ENCODE measurements around the gene ZMAT3. TPM values are rescaled to one million over a fixed set of nuclear protein-coding genes. Genes with fewer than 3 reads are reported as not detected.

Gene ZMAT3
- total and polyA plus RNA-seq, 2 of the 4 experiments (the other 2 are of a cell fraction), result 11.7 to 14.3 TPM

GRCh38 chr3:179098388-179099077 is 26.9 kb upstream of the ZMAT3 start:
- no peaks in the 10 kb centered on the region for H3K9me3 ChIP-seq (ENCODE audit: control insufficient read depth, insufficient read depth, low read length)
- no peak overlapping the region for H2AFZ ChIP-seq (replicated peaks; ENCODE audit: low read length, poor library complexity)
- H3K4ac ChIP-seq (ENCODE audit: low read depth, low read length), result peak overlapping the region; percentile 12; the same call in 1 of the 2 replicates
- 0 out of 2 replicates have a peak overlapping the region, but pooled peaks have one; percentile 25 for H4K91ac ChIP-seq (ENCODE audit: insufficient read depth, low read depth, low read length)
- peak overlapping the region; percentile 32 to 53; a peak in 2 of 4 replicates for H4K8ac ChIP-seq (ENCODE audit: low read depth in 2 of 2, low read length in 2 of 2)
- peak overlapping the region; percentile 90 for H2BK5ac ChIP-seq (ENCODE audit: low read depth, low read length, poor library complexity, severe bottlenecking)
- dilution Hi-C loops (cut with HindIII; ENCODE audit: low sequenced_read_pairs, unreplicated experiment) (no loop called here), in situ Hi-C loops (cut with MboI; ENCODE audit: low sequenced_read_pairs) (no loop called here), intact Hi-C loops (cut with micrococcal nuclease) (no loop called here)
- peak overlapping the region; percentile 59; the same call in 1 of the 2 replicates for H4K5ac ChIP-seq (ENCODE audit: low read depth, low read length)
- H3K9me1 ChIP-seq (ENCODE audit: insufficient read depth, low read length), result no peaks in the 10 kb centered on the region
- no peaks in the 10 kb centered on the region for H3K36me3 ChIP-seq (ENCODE audit: control insufficient read depth, insufficient read depth, low read length)
- peak overlapping the region; percentile 51; the same call in 1 of the 2 replicates for H3K18ac ChIP-seq (ENCODE audit: low read depth, low read length)
- H2BK20ac ChIP-seq (ENCODE audit: low read depth, low read length), result peak overlapping the region; percentile 35; the same call in 1 of the 2 replicates
- peak; percentile 82 for DNase-seq
- peak overlapping the region; percentile 73 for H2BK120ac ChIP-seq (ENCODE audit: low read depth, low read length)
- ChIA-PET CTCF (interaction anchor here (0.6 to 1.4 kb wide), 6 partner anchors 9 to 225 kb away, joined by 3 to 6 read pairs (median 4); no protein-coding TSS in a partner anchor), POLR2A (ENCODE audit: unreplicated experiment) (interaction anchor here (0.6 kb wide), 1 partner anchor 158 kb away, joined by 4 read pairs; no protein-coding TSS in a partner anchor)
- no TSS peak for BruUV-seq (replicated peaks)
- H3K27ac ChIP-seq (ENCODE audit: insufficient read depth, low read length), result no peak overlapping the region
- H3K23ac ChIP-seq (ENCODE audit: low read depth, low read length), result no peak overlapping the region
- H3K79me1 ChIP-seq (ENCODE audit: low read depth in 1 of 2, low read length in 2 of 2), result no peaks in the 10 kb centered on the region
- peak; percentile 91 for ATAC-seq (ENCODE audit: low read depth)
- H3K14ac ChIP-seq (replicated peaks; ENCODE audit: low read depth, low read length), result 0 out of 2 replicates have a peak overlapping the region, but pooled peaks have one; percentile 23
- peak overlapping the region; percentile 98 for H3K4me2 ChIP-seq (ENCODE audit: low read depth, low read length)
- no peaks in the 10 kb centered on the region for H4K20me1 ChIP-seq (ENCODE audit: insufficient read depth, low read length)
- no peak overlapping the region for H2AK9ac ChIP-seq (replicated peaks; ENCODE audit: low read depth, low read length, poor library complexity)
- 0 out of 2 replicates have a peak, but pooled peaks cover 4% of the 10 kb centered on the region for H3K4me1 ChIP-seq (ENCODE audit: control insufficient read depth, insufficient read depth, low read length)
- no peak overlapping the region for H2AK5ac ChIP-seq (ENCODE audit: low read depth, low read length)
- no peaks in the 10 kb centered on the region for H3K27me3 ChIP-seq (ENCODE audit: control insufficient read depth, insufficient read depth, low read length)
- H3K56ac ChIP-seq (ENCODE audit: extremely low read depth, insufficient read depth, low read length), result peak overlapping the region; percentile 74
- H2BK15ac ChIP-seq (ENCODE audit: low read depth, low read length), result peak overlapping the region; percentile 54; the same call in 1 of the 3 replicates
- H3K4me3 ChIP-seq (ENCODE audit: insufficient read depth, low read depth, low read length), result peak overlapping the region; percentile 41; the same call in 1 of the 2 replicates
- H3K9ac ChIP-seq (ENCODE audit: low read depth, low read length), result peak overlapping the region; percentile 69; the same call in 1 of the 2 replicates
- no CpG with 5 or more reads among the region's 7 CpGs for WGBS, 2 experiments (ENCODE audit: extremely low coverage in 2 of 2, insufficient read length in 1 of 2)
- no peak for TF ChIP-seq MXI1 (IDR thresholded peaks at IDR 0.05; ENCODE audit: borderline replicate concordance, low read depth, low read length)
- no peak for TF ChIP-seq RFX5 (IDR thresholded peaks at IDR 0.05; ENCODE audit: low read depth, low read length)
- TF ChIP-seq POLR2A (IDR thresholded peaks at IDR 0.05; ENCODE audit: low read depth, low read length), result no peak
- no peak for TF ChIP-seq CEBPB (IDR thresholded peaks at IDR 0.05; ENCODE audit: low read depth, low read length)
- TF ChIP-seq RAD21 (IDR thresholded peaks at IDR 0.05; ENCODE audit: low read length), result no peak
- no peak for TF ChIP-seq NFE2L2 (IDR thresholded peaks at IDR 0.05; ENCODE audit: low read depth, low read length)
- TF ChIP-seq RCOR1 (IDR thresholded peaks at IDR 0.05; ENCODE audit: insufficient replicate concordance, low read length), result no peak
- peak; percentile 48 for TF ChIP-seq FOS (IDR thresholded peaks at IDR 0.05; ENCODE audit: low read depth, low read length)
- peak; percentile 32; the same call in 1 of the 2 replicates for TF ChIP-seq MAFK (IDR thresholded peaks at IDR 0.05; ENCODE audit: low read depth, low read length)
- 0 out of 2 replicates have a peak, but pooled peaks have one; percentile 7 for TF ChIP-seq CTCF (conservative IDR thresholded peaks at IDR 0.05; ENCODE audit: low read depth, low read length)
- TF ChIP-seq BHLHE40 (IDR thresholded peaks at IDR 0.05; ENCODE audit: low read depth, low read length), result no peak
- no peak for TF ChIP-seq USF2 (IDR thresholded peaks at IDR 0.05; ENCODE audit: low read depth, low read length)
- no peak for TF ChIP-seq SMC3 (IDR thresholded peaks at IDR 0.05; ENCODE audit: low read depth, low read length)
- no peak for TF ChIP-seq MAZ (IDR thresholded peaks at IDR 0.05; ENCODE audit: borderline replicate concordance, low read depth, low read length)
- TF ChIP-seq CHD1 (IDR thresholded peaks at IDR 0.05; ENCODE audit: low read depth, low read length), result no peak

All from IMR-90 (cell line).